Keratinocyte (primary cell): ENCODE data around the gene MVB12B. TPM values are rescaled to one million over a fixed set of nuclear protein-coding genes. Genes with fewer than 3 reads are reported as not detected.

ENCODE experiments used
- polyA plus RNA-seq, 5 experiments: library from polyadenylated mRNA; depleted of rRNA in 3 of 5; stranded (reverse) in 3 of 5; stranded (forward) in 1 of 5; unstranded in 1 of 5; fragments of >200 nt; gene quantifications; 1 replicate in 1 of 5; 2 replicates in 3 of 5; 3 replicates in 1 of 5; pipeline versions ENCODE4 v1.2.1 to v1.2.3, GENCODE V29; 2011 to 2012; ENCODE audit warnings: missing spikeins in 2 of 5, low read depth in 1 of 5, low replicate concordance in 1 of 5
- small RNA-seq, 3 experiments: library from RNA; depleted of rRNA; stranded (forward); fragments of <200 nt; gene quantifications; one replicate each; pipeline ENCODE3, GENCODE V24; 2012; ENCODE audit warnings: low read depth in 3 of 3, low replicate concordance in 1 of 3; ENCODE audit not compliant: insufficient read length in 3 of 3

Gene MVB12B
- polyA plus RNA-seq, 1 donor (not counting 4 experiments of a cell fraction or from before 2014, with no cell fraction given) = 1.2 TPM

Small RNA genes within 50 kb of the gene (small RNA-seq; reads per million reads assigned to genes)
- 0 reads per million in 3 experiments for gene RF00108
